PC-9 (cell line): ENCODE data around the gene CBLN3.

Experiments used
- CTCF ChIP-seq: fragments of 200-600 bp; sonication (generic); conservative IDR thresholded peaks from 2 replicates; pipeline ENCODE4 v1.6.1; 2017; ENCODE audit warnings: mixed run types, antibody characterized with exemption, mild to moderate bottlenecking, moderate library complexity
- EZH2 ChIP-seq: fragments of 200-600 bp; sonication (generic); IDR thresholded peaks from 2 replicates; pipeline ENCODE4 v1.8.0; 2017; ENCODE audit warnings: antibody characterized with exemption, low read depth

- TF ChIP-seq CTCF: no peak
- TF ChIP-seq EZH2: no peak
Observed at GRCh38 chr14:24378981-24379906, 50.2 kb downstream of the CBLN3 start.
